Vagina (tissue), 2 donors: ENCODE results near the gene LRCH1. TPM values are rescaled to one million over a fixed set of nuclear protein-coding genes. Genes with fewer than 3 reads are reported as not detected.

ENCODE experiments used
- DNase-seq, 2 donors: peaks; one replicate each; pipeline ENCODE4 v3.0.0-alpha.2; 2017; ENCODE audit errors: extremely low spot score in 2 of 2
- H3K27ac ChIP-seq: fragments of 200-600 bp; sonication (generic); one replicate; pipeline ENCODE4 v1.5.1; 2019
- H3K27me3 ChIP-seq: fragments of 200-600 bp; sonication (generic); one replicate; pipeline ENCODE4 v1.5.1; 2019
- H3K36me3 ChIP-seq, 2 donors: fragments of 200-600 bp; sonication (generic); one replicate each; pipeline ENCODE4 v1.5.1; 2017 to 2019
- H3K4me1 ChIP-seq: fragments of 200-600 bp; sonication (generic); one replicate; pipeline ENCODE4 v1.5.1; 2019
- H3K4me3 ChIP-seq, 2 donors: fragments of 200-600 bp; sonication (generic); 1 replicate in 1 of 2; 2 replicates in 1 of 2; pipeline ENCODE4 v1.5.1; 2016 to 2019
- H3K9me3 ChIP-seq: fragments of 200-600 bp; sonication (generic); one replicate; pipeline ENCODE4 v1.5.1; 2019
- POLR2A ChIP-seq, 2 donors: fragments of 450-650 bp; IDR thresholded peaks; one replicate each; pipeline ENCODE4 v1.6.1; 2017; ENCODE audit warnings: antibody characterized with exemption in 2 of 2, mild to moderate bottlenecking in 2 of 2, moderate library complexity in 2 of 2
- POLR2AphosphoS5 ChIP-seq, 2 donors: sonication (generic); formaldehyde crosslinking; IDR thresholded peaks; one replicate each; pipeline ENCODE4 v1.9.0; 2017; ENCODE audit warnings: antibody characterized with exemption in 2 of 2, mild to moderate bottlenecking in 2 of 2, low read depth in 1 of 2; ENCODE audit not compliant: insufficient read depth in 1 of 2
- intact Hi-C: fragments of 100-400 bp; cut with DNase I; formaldehyde crosslinking; loops from one replicate; pipeline ENCODE4 v1.15.1; 2023
- total RNA-seq: library from RNA; depleted of rRNA; stranded (reverse); fragments of >200 nt; gene quantifications from one replicate; pipeline ENCODE4 v1.2.3, GENCODE V29; 2016
- TF ChIP-seq, protein P1 (sequence below), 3 experiments: fragments of 450-650 bp in 2 of 3; fragments of 200-600 bp in 1 of 3; sonication (generic) in 1 of 3; IDR thresholded peaks; one replicate each; pipeline ENCODE4 v1.5.1; 2017 to 2019; ENCODE audit warnings: antibody characterized with exemption in 3 of 3, mild to moderate bottlenecking in 2 of 3, moderate library complexity in 2 of 3

LRCH1 gene
- total RNA-seq, 1 donor from 2014 or later = 21.4 TPM

DNA sequence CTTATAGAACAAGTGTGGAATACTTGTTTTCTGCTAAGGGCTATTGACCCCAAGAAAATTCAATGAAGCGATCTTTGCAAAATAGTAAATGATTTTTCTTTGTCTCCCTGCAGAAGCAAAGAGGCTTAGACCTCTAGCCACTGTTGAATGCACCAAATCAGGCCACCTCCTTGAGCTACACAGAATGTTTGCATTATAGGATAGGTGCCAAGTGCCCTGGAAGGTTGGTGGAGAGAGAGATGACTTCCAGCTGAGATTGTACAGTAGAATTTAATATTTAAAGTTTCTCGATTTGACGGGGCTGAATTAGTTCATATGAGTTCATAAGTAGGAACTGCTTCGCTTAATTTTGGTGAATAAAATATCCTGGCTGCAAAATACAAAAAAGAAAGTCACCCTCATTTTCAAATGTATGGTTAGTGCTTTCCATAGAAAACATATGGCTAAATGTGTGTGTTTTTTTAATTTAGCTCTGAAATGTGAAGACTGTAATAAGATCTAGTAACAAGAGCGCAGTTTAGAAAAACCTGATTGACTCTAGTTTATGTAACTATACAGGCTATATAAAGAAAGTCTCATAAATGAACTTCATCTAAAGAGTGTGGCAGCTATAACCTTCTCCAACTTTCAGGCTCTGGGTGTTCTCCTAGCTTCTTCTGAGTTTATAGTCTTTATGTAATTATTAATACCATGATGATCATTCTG, 41.6 kb downstream of the LRCH1 start:
- no peak overlapping the region for H3K4me3 ChIP-seq
- intact Hi-C loops = no loop called here
- no peaks in the 10 kb centered on the region for H3K27me3 ChIP-seq
- no peak for TF ChIP-seq POLR2A (IDR thresholded peaks at IDR 0.05)
- TF ChIP-seq, protein P1, sequence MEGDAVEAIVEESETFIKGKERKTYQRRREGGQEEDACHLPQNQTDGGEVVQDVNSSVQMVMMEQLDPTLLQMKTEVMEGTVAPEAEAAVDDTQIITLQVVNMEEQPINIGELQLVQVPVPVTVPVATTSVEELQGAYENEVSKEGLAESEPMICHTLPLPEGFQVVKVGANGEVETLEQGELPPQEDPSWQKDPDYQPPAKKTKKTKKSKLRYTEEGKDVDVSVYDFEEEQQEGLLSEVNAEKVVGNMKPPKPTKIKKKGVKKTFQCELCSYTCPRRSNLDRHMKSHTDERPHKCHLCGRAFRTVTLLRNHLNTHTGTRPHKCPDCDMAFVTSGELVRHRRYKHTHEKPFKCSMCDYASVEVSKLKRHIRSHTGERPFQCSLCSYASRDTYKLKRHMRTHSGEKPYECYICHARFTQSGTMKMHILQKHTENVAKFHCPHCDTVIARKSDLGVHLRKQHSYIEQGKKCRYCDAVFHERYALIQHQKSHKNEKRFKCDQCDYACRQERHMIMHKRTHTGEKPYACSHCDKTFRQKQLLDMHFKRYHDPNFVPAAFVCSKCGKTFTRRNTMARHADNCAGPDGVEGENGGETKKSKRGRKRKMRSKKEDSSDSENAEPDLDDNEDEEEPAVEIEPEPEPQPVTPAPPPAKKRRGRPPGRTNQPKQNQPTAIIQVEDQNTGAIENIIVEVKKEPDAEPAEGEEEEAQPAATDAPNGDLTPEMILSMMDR (IDR thresholded peaks at IDR 0.05) = no peak
- TF ChIP-seq POLR2AphosphoS5 (IDR thresholded peaks at IDR 0.05; ENCODE audit: insufficient read depth in 1 of 2, low read depth in 1 of 2) = no peak
- peaks cover 72% of the 10 kb centered on the region for H3K4me1 ChIP-seq
- H3K9me3 ChIP-seq = no peaks in the 10 kb centered on the region
- H3K27ac ChIP-seq = peak overlapping the region; percentile 43
- no peaks in the 10 kb centered on the region for H3K36me3 ChIP-seq
- DNase-seq = no peak

DNA sequence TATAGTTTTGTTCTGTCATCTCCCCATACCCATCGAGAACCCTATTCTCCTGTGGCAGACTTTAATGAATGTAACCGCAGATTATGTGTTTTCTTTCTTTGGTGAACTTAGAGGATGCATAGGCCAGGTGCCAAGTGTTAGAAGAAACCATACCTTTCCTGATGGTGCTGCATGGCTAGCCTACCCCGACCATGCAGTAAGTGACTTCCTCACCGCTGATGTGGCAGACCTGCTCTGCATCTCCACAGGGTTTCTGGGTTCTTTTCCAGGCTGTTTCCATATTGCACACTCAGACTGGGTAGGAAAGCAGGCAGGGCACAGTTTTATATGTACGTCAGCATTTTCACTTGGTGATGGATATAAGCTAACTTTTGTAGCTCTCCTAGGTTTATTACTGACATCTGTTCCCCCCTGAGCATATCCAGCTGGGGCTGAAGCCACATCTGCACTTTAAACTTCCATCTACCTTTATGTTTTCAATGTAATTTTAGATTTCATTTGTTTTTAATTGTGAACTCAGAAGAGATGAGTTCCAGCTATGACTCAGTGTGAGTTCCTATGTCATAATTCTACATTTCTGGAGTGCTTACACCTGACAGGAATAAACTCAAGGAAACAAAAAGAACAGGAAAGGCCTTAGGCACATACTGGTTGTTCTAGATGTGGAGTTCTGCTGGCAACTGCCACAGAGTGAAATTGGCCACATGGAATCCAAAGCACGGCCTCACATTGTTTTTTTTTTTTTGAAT, 42.3 kb downstream of the LRCH1 start:
- Histone ChIP-seq H3K27me3 (no peaks in the 10 kb centered on the region), H3K9me3 (no peaks in the 10 kb centered on the region), H3K4me1 (peaks cover 74% of the 10 kb centered on the region), H3K36me3 (no peaks in the 10 kb centered on the region), H3K27ac (peak overlapping the region; percentile 43), H3K4me3 (no peak overlapping the region)
- TF ChIP-seq POLR2A (IDR thresholded peaks at IDR 0.05) = no peak
- TF ChIP-seq, protein P1 (IDR thresholded peaks at IDR 0.05) = no peak
- TF ChIP-seq POLR2AphosphoS5 (IDR thresholded peaks at IDR 0.05; ENCODE audit: insufficient read depth in 1 of 2, low read depth in 1 of 2) = peak in 1 of 2 donors; percentile 91
- intact Hi-C loops = no loop called here
- DNase-seq = no peak

DNA sequence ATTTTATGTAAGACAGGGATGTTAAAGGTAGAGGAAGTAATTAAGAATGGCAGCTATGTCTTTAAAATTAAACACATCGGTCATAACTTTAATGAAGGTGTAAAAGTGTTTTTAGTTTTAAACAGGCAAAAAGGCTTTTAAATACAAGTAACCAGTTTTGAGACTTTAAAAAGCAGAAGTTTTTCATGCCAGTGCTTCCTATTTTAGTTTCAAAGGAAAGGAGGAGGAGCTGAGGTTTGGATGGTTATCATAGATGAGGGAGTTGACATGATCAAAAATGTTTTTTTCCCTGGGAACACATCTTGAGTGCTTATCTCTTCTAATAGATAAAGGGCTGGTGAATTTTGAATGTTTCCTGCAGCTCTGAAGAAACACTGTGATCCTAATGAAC, 42.9 kb downstream of the LRCH1 start:
- DNase-seq = no peak
- Histone ChIP-seq H3K36me3 (no peaks in the 10 kb centered on the region), H3K4me1 (peaks cover 79% of the 10 kb centered on the region), H3K27ac (peak overlapping the region; percentile 12), H3K27me3 (no peaks in the 10 kb centered on the region), H3K9me3 (no peaks in the 10 kb centered on the region), H3K4me3 (no peak overlapping the region)
- intact Hi-C loops = no loop called here
- TF ChIP-seq POLR2AphosphoS5 (IDR thresholded peaks at IDR 0.05; ENCODE audit: insufficient read depth in 1 of 2, low read depth in 1 of 2) (no peak), POLR2A (IDR thresholded peaks at IDR 0.05) (no peak)
- TF ChIP-seq, protein P1 (IDR thresholded peaks at IDR 0.05) = no peak

DNA sequence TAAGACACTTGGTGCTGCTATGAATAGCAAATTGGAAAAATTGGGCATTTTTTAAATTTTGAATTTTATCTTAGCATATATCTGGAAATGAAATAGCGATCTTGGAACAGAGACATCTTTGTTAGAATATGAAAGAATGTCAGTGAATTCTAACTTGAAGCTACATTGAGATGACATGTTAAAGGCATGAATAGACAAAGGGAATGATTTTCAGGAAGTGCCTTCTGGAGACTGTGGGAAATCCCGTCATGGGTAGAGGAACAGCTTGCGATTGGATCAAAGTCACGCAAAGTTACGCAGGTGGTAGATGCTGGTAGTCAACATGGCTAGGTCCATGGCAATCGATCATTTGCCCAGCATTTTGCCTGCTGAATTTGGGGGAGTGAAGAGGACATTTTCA, 43.5 kb downstream of the LRCH1 start:
- H3K9me3 ChIP-seq = no peaks in the 10 kb centered on the region
- no peaks in the 10 kb centered on the region for H3K27me3 ChIP-seq
- peak overlapping the region; percentile 12 for H3K27ac ChIP-seq
- no peak for DNase-seq
- intact Hi-C loops = no loop called here
- H3K36me3 ChIP-seq = no peaks in the 10 kb centered on the region
- H3K4me1 ChIP-seq = peaks cover 82% of the 10 kb centered on the region
- TF ChIP-seq POLR2A (IDR thresholded peaks at IDR 0.05) = no peak
- no peak for TF ChIP-seq POLR2AphosphoS5 (IDR thresholded peaks at IDR 0.05; ENCODE audit: insufficient read depth in 1 of 2, low read depth in 1 of 2)
- TF ChIP-seq, protein P1 (IDR thresholded peaks at IDR 0.05) = no peak
- no peak overlapping the region for H3K4me3 ChIP-seq
